ENCODE results near the gene IGFL2.

IGFL2 gene

DNA sequence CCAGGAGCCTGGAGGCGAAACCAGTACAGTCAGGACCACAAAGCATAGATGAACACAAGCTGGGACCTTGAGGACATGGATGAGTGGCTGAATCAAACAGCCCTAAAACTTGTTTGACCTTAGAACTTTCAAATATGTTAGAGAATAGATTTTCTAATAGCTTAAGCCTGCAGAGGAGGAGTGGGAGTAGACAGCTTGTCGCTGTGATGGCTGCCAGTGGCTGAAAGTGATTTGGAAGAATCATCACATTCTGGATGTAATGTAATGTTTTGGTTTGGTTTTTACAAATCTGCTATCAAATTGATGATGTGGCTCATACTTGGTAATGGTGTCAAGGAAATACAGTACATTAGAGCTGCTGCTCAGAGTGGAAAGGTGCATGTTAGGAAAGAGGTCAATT is 35.5 kb upstream of the IGFL2 start:
- DNase-seq (ENCODE audit: low spot score): no peak
- TF ChIP-seq CTCF (conservative IDR thresholded peaks at IDR 0.05; ENCODE audit: low read depth): no peak
- H3K27ac ChIP-seq: no peak overlapping the region
- POLR2A ChIA-PET (ENCODE audit: low non-redundant PET): no interaction called here
- CTCF ChIA-PET: interaction anchor here (0.6 to 1.4 kb wide), 3 partner anchors 10 to 35 kb away, joined by 3 to 4 read pairs (median 3); no protein-coding TSS in a partner anchor

GRCh38 chr19:46113726-46114125 is 34.3 kb upstream of the IGFL2 start:
- no peak overlapping the region for H3K27ac ChIP-seq
- no peak for TF ChIP-seq CTCF (conservative IDR thresholded peaks at IDR 0.05; ENCODE audit: low read depth)
- CTCF ChIA-PET: no interaction called here
- POLR2A ChIA-PET (ENCODE audit: low non-redundant PET): no interaction called here
- DNase-seq (ENCODE audit: low spot score): no peak

DNA sequence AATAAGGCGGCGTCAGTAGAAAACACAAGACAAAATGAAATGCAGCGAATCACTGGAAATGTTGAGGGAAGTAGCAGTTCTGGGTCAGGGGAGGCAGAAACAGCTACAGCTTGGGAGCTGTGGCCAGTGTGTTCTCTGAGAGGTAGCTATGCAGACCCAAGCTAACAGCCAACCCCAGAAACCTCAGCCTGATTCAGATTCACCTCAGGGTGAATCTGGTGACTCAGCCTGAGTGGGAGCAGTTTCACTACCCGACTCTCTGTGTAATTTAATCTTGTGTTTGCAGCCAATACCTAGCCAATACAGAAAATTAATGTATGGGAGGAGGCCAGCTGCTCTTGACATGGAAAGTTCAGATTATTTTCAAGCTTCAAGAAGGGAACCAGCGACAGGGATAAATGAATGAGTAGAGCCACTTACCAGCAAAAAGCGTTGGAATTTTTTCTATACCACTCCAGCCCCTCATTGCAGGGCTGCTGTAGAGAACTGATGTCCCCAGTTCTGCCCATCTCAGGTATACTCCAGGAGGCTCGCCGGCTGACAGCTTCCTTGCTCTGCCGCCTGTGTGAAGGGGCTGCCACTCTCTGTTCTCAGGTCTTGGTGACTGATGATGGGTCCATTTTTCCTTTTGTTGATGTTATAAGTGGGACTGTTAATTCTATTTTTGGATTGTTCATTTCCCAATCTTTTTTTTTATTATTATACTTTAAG is 32.5 kb upstream of the IGFL2 start:
- peak overlapping the region; percentile 68 for H3K27ac ChIP-seq
- ChIA-PET CTCF (interaction anchor here (0.6 to 0.7 kb wide), 3 partner anchors 77 to 1311 kb away, joined by 3 to 6 read pairs (median 3); no protein-coding TSS in a partner anchor), POLR2A (ENCODE audit: low non-redundant PET) (no interaction called here)
- TF ChIP-seq CTCF (conservative IDR thresholded peaks at IDR 0.05; ENCODE audit: low read depth): no peak
- DNase-seq (ENCODE audit: low spot score): peak; percentile 93

- CTCF ChIA-PET: interaction anchor here (0.6 kb wide), 1 partner anchor 973 kb away, joined by 6 read pairs; no protein-coding TSS in a partner anchor
- no peak for DNase-seq (ENCODE audit: low spot score)
- H3K27ac ChIP-seq: peak overlapping the region; percentile 68
- no peak for TF ChIP-seq CTCF (conservative IDR thresholded peaks at IDR 0.05; ENCODE audit: low read depth)
- POLR2A ChIA-PET (ENCODE audit: low non-redundant PET): no interaction called here
Measured at GRCh38 chr19:46116121-46116520, 31.9 kb upstream of the IGFL2 start.

- CTCF ChIA-PET: interaction anchor here (0.6 kb wide), 1 partner anchor 47 kb away, joined by 3 read pairs; no protein-coding TSS in a partner anchor
- peak; percentile 23 for DNase-seq (ENCODE audit: low spot score)
- H3K27ac ChIP-seq: no peak overlapping the region
- POLR2A ChIA-PET (ENCODE audit: low non-redundant PET): no interaction called here
- TF ChIP-seq CTCF (conservative IDR thresholded peaks at IDR 0.05; ENCODE audit: low read depth): no peak
Measured at GRCh38 chr19:46118136-46118535, 29.9 kb upstream of the IGFL2 start.

GRCh38 chr19:46124638-46125115 is 23.4 kb upstream of the IGFL2 start, which contains the start of gene IGFL3:
IGFL3 (minus strand) TSS chr19:46124688; CDS start chr19:46124649, 39 bp downstream.
- CTCF ChIA-PET: interaction anchor here (1.0 kb wide), 2 partner anchors 12 to 135 kb away, joined by 4 to 6 read pairs; no protein-coding TSS in a partner anchor
- DNase-seq (ENCODE audit: low spot score): no peak
- H3K27ac ChIP-seq: no peak within 1 kb of the TSS
- no peak for TF ChIP-seq CTCF (conservative IDR thresholded peaks at IDR 0.05; ENCODE audit: low read depth)
- POLR2A ChIA-PET (ENCODE audit: low non-redundant PET): no interaction called here

All from RWPE1 (cell line).